Measurements from ENCODE around the gene HOXD3. TPM values are rescaled to one million over a fixed set of nuclear protein-coding genes. Genes with fewer than 3 reads are reported as not detected.

HOXD3 gene
- total RNA-seq, 1 donor from 2014 or later, result 25.4 TPM

DNA sequence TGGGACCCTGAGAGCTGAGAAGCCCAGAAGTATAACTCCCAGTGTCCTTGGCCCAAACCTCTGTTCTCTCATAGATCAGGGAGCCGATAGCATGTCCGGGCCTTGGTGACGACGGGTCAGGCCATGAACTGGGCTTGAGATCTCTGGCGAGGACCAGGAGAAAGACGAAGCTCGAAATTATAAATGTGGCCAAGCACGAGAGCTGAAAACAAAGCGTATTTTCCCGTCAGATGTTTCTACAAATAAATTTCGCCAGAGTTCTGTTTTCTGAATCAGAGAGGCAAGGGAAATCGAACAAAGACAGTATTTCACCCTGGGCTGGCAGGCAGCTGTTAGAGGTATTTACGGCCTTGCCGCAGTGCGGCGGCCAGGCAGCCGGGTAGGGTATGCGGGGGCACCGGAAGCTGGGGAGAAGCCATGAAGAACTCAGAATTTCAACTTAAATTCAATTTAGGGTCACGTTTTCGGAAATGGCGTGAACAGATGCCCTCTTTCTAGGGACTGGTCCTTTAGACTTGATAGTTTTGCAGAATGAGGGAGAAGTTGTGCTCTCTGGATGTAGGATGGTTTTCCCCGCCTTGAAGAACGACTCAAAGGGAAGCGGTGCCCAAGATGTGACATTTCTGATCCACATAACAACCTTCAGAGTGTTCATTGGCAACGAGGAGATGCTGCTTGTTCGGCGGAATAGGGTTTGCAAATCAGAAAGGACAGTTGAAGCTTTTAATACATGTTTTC is 18.0 kb upstream of the HOXD3 start:
- no peak overlapping the region for H3K27ac Mint-ChIP-seq
- DNase-seq (ENCODE audit: extremely low spot score, unreplicated experiment), result no peak
- H3K4me3 Mint-ChIP-seq, result peak overlapping the region; percentile 53
- peaks cover 3% of the 10 kb centered on the region for H3K36me3 Mint-ChIP-seq
- H3K9me3 Mint-ChIP-seq, result peaks cover 3% of the 10 kb centered on the region
- peaks cover 96% of the 10 kb centered on the region for H3K27me3 Mint-ChIP-seq
- peaks cover 11% of the 10 kb centered on the region for H3K4me1 Mint-ChIP-seq (ENCODE audit: unreplicated experiment)
- no peak for TF ChIP-seq CTCF (conservative IDR thresholded peaks at IDR 0.05)

DNA sequence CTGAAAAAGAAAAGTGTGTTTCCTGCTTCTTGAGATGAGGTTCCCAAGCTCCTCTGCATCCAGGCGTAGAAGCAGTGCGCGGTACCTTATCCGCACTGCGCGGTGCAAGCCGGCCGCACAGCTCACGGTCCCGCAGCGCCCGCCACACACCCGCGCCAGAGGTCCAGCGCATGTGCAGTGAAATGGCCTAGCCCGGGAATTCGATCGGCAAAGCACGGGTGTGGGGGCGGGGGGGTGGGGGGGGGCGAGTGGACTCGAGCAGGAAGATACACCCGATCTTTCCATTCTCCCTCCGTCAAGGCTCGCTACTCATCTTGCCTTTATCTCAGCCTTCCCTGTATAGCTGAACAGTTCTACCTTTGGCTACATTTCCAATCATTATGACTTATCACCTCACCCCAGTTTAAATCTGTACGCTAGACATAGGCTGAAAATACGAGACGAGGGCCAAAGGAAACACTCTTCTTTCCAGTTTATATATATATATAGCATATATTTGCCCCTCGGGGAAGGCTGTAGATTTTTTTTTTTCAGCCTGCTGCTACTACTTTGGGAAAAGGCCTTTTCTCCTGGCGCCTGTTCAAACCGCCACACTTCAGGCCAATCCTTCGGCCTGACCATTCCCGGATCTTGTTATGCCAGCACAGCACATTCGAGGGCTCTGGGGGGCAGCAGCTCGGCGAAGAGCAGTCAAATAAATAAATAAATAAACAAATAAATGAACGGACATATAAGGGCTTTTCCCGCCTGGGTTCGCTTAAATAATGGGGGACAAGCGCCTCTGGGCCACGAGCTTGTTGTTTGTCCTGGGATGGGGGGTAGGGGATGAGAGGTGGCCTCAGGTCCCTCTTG is 17.2 kb upstream of the HOXD3 start:
- no peak overlapping the region for H3K27ac Mint-ChIP-seq

GRCh38 chr2:176140513-176141317 is 16.4 kb upstream of the HOXD3 start:
- Mint-ChIP-seq H3K27me3 (peaks cover 96% of the 10 kb centered on the region), H3K4me3 (peak overlapping the region; percentile 54), H3K27ac (no peak overlapping the region), H3K36me3 (peaks cover 3% of the 10 kb centered on the region), H3K9me3 (peaks cover 3% of the 10 kb centered on the region), H3K4me1 (ENCODE audit: unreplicated experiment) (peaks cover 2% of the 10 kb centered on the region)
- DNase-seq (ENCODE audit: extremely low spot score, unreplicated experiment), result no peak
- TF ChIP-seq CTCF (conservative IDR thresholded peaks at IDR 0.05), result peak; percentile 97

More for the DNA sequence above, 17.2 kb upstream of the HOXD3 start:
- peaks cover 10% of the 10 kb centered on the region for H3K4me1 Mint-ChIP-seq (ENCODE audit: unreplicated experiment)
- H3K36me3 Mint-ChIP-seq, result peaks cover 3% of the 10 kb centered on the region
- H3K9me3 Mint-ChIP-seq, result peaks cover 3% of the 10 kb centered on the region
- no peak overlapping the region for H3K4me3 Mint-ChIP-seq
- peaks cover 96% of the 10 kb centered on the region for H3K27me3 Mint-ChIP-seq
- no peak for DNase-seq (ENCODE audit: extremely low spot score, unreplicated experiment)
- TF ChIP-seq CTCF (conservative IDR thresholded peaks at IDR 0.05), result no peak

DNA sequence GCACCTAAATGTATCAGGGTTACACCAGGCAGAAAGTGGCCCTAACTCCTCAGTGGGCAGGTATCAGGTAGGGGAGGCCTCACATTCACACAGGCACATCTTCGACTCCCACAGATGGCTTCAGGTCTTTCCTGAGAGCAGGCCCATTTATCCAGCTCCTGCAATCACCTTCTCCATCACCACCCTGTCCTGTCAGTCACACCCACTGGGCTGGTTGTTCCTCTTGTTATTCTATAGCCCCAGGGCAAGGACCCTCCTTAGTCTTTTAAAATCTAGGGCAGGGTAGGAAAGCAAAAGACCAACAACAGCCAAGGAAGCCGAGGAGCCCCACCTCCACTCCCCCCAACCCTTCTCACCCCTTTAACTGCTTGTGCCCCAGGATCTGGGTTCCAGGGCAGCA is 14.8 kb upstream of the HOXD3 start:
- peaks cover 3% of the 10 kb centered on the region for H3K9me3 Mint-ChIP-seq
- TF ChIP-seq CTCF (conservative IDR thresholded peaks at IDR 0.05), result no peak
- no peak overlapping the region for H3K27ac Mint-ChIP-seq
- no peak for DNase-seq (ENCODE audit: extremely low spot score, unreplicated experiment)
- peaks cover 98% of the 10 kb centered on the region for H3K27me3 Mint-ChIP-seq
- H3K36me3 Mint-ChIP-seq, result peaks cover 7% of the 10 kb centered on the region
- H3K4me1 Mint-ChIP-seq (ENCODE audit: unreplicated experiment), result no peaks in the 10 kb centered on the region
- no peak overlapping the region for H3K4me3 Mint-ChIP-seq
